IMR-90 (cell line): ENCODE results near the gene ZNF778. TPM values are rescaled to one million over a fixed set of nuclear protein-coding genes. Genes with fewer than 3 reads are reported as not detected.

ENCODE experiments used
- ATAC-seq: fragments of 200-7000 bp; cut with Tn5 transposase; 2 replicates; pipeline ENCODE4 v1.9.1; 2020; ENCODE audit warnings: low read depth, mild to moderate bottlenecking, moderate library complexity
- BruUV-seq: library from RNA; stranded (reverse); fragments of 400-500 nt; replicated peaks from 2 replicates; lab custom pipeline; 2021; lab: Mats Ljungman, UMichigan
- CTCF ChIA-PET: fragments of 300-600 bp; formaldehyde crosslinking; extraction: SDS; loops from one replicate; lab custom pipeline; 2021; ENCODE audit warnings: antibody characterized with exemption; lab: Yijun Ruan, JAX
- POLR2A ChIA-PET: fragments of 300-600 bp; sonication (Branson Sonifier 250); formaldehyde crosslinking; loops from one replicate; lab custom pipeline; 2022; ENCODE audit warnings: antibody characterized with exemption; ENCODE audit not compliant: unreplicated experiment; lab: Charles Lee
- DNase-seq: peaks from one replicate; pipeline ENCODE4 v3.0.0; 2013
- H2AFZ ChIP-seq: replicated peaks from 2 replicates; pipeline ENCODE3; 2013; ENCODE audit warnings: low read length, mild to moderate bottlenecking; ENCODE audit not compliant: poor library complexity
- H2AK5ac ChIP-seq: 2 replicates; pipeline ENCODE4 v1.6.1; 2013; ENCODE audit warnings: low read depth, low read length, inconsistent platforms
- H2AK9ac ChIP-seq: replicated peaks from 2 replicates; pipeline ENCODE3; 2013; ENCODE audit warnings: mild to moderate bottlenecking, low read depth, low read length, moderate library complexity; ENCODE audit not compliant: poor library complexity
- H2BK120ac ChIP-seq: 2 replicates; pipeline ENCODE4 v1.6.1; 2013; ENCODE audit warnings: low read depth, low read length, inconsistent platforms
- H2BK15ac ChIP-seq: 3 replicates; pipeline ENCODE4 v1.6.1; 2013; ENCODE audit warnings: low read depth, low read length, inconsistent platforms
- H2BK20ac ChIP-seq: 2 replicates; pipeline ENCODE4 v1.6.1; 2013; ENCODE audit warnings: low read depth, mild to moderate bottlenecking, inconsistent platforms, low read length, moderate library complexity
- H2BK5ac ChIP-seq: 2 replicates; pipeline ENCODE4 v1.6.1; 2013; ENCODE audit warnings: mild to moderate bottlenecking, low read depth, low read length, inconsistent platforms; ENCODE audit not compliant: poor library complexity, severe bottlenecking
- H3K14ac ChIP-seq: replicated peaks from 2 replicates; pipeline ENCODE4 v1.6.1; 2013; ENCODE audit warnings: low read depth, low read length, inconsistent platforms
- H3K18ac ChIP-seq: 2 replicates; pipeline ENCODE4 v1.6.1; 2013; ENCODE audit warnings: low read depth, low read length, control low read depth
- H3K23ac ChIP-seq: 2 replicates; pipeline ENCODE4 v1.6.1; 2013; ENCODE audit warnings: low read depth, low read length, inconsistent platforms
- H3K27ac ChIP-seq: 2 replicates; pipeline ENCODE4 v1.5.1; 2013; ENCODE audit warnings: mild to moderate bottlenecking, control low read depth, low read length; ENCODE audit not compliant: insufficient read depth
- H3K27me3 ChIP-seq: 2 replicates; pipeline ENCODE4 v1.6.1; 2013; ENCODE audit warnings: low read length; ENCODE audit not compliant: control insufficient read depth, insufficient read depth
- H3K36me3 ChIP-seq: 2 replicates; pipeline ENCODE4 v1.6.1; 2013; ENCODE audit warnings: low read length, mixed read lengths; ENCODE audit not compliant: control insufficient read depth, insufficient read depth
- H3K4ac ChIP-seq: 2 replicates; pipeline ENCODE4 v1.6.1; 2013; ENCODE audit warnings: low read depth, low read length, inconsistent platforms
- H3K4me1 ChIP-seq: 2 replicates; pipeline ENCODE4 v1.6.1; 2013; ENCODE audit warnings: low read length, mixed read lengths; ENCODE audit not compliant: control insufficient read depth, insufficient read depth
- H3K4me2 ChIP-seq: 2 replicates; pipeline ENCODE4 v1.6.1; 2013; ENCODE audit warnings: low read depth, mild to moderate bottlenecking, control low read depth, low read length, moderate library complexity
- H3K4me3 ChIP-seq: 2 replicates; pipeline ENCODE4 v1.5.1; 2013; ENCODE audit warnings: low read depth, mild to moderate bottlenecking, control low read depth, low read length, moderate library complexity; ENCODE audit not compliant: insufficient read depth
- H3K56ac ChIP-seq: 2 replicates; pipeline ENCODE4 v1.6.1; 2013; ENCODE audit warnings: low read length, inconsistent platforms; ENCODE audit not compliant: insufficient read depth; ENCODE audit errors: extremely low read depth
- H3K79me1 ChIP-seq, 2 experiments: 2 replicates each; pipeline ENCODE4 v1.6.1; 2013; ENCODE audit warnings: low read length in 2 of 2, inconsistent platforms in 1 of 2, low read depth in 1 of 2
- H3K9ac ChIP-seq: 2 replicates; pipeline ENCODE4 v1.6.1; 2013; ENCODE audit warnings: low read depth, low read length, control low read depth
- H3K9me1 ChIP-seq: 2 replicates; pipeline ENCODE4 v1.6.1; 2013; ENCODE audit warnings: low read length, inconsistent platforms; ENCODE audit not compliant: insufficient read depth
- H3K9me3 ChIP-seq: 2 replicates; pipeline ENCODE4 v1.6.1; 2013; ENCODE audit warnings: low read length; ENCODE audit not compliant: control insufficient read depth, insufficient read depth
- H4K20me1 ChIP-seq: 2 replicates; pipeline ENCODE4 v1.6.1; 2013; ENCODE audit warnings: low read length, inconsistent platforms; ENCODE audit not compliant: insufficient read depth
- H4K5ac ChIP-seq: 2 replicates; pipeline ENCODE4 v1.6.1; 2013; ENCODE audit warnings: mild to moderate bottlenecking, low read depth, low read length, control low read depth
- H4K8ac ChIP-seq, 2 experiments: 2 replicates each; pipeline ENCODE4 v1.6.1; 2013; ENCODE audit warnings: low read depth in 2 of 2, low read length in 2 of 2, control low read depth in 1 of 2, inconsistent platforms in 1 of 2
- H4K91ac ChIP-seq: 2 replicates; pipeline ENCODE4 v1.6.1; 2013; ENCODE audit warnings: low read depth, low read length, inconsistent platforms; ENCODE audit not compliant: insufficient read depth
- BHLHE40 ChIP-seq: fragments of 150-350 bp; IDR thresholded peaks from 2 replicates; pipeline ENCODE4 v1.6.1; 2016; ENCODE audit warnings: mild to moderate bottlenecking, low read depth, low read length
- POLR2A ChIP-seq: IDR thresholded peaks from 2 replicates; pipeline ENCODE4 v1.6.1; 2012; ENCODE audit warnings: mild to moderate bottlenecking, low read depth, low read length
- RCOR1 ChIP-seq: IDR thresholded peaks from 2 replicates; pipeline ENCODE4 v1.6.1; 2012; ENCODE audit warnings: mild to moderate bottlenecking, low read length, improper control_type of control experiment; ENCODE audit not compliant: insufficient replicate concordance
- SMC3 ChIP-seq: fragments of 150-350 bp; IDR thresholded peaks from 2 replicates; pipeline ENCODE4 v1.6.1; 2016; ENCODE audit warnings: low read depth, mild to moderate bottlenecking, antibody characterized with exemption, low read length, moderate library complexity
- USF2 ChIP-seq: fragments of 150-350 bp; IDR thresholded peaks from 2 replicates; pipeline ENCODE4 v1.6.1; 2017; ENCODE audit warnings: mild to moderate bottlenecking, antibody characterized with exemption, low read length, low read depth
- WGBS, 2 experiments: methylation state at CpG; one replicate each; pipeline versions ENCODE4 v1.1.5 to v1.1.7; 2013; ENCODE audit warnings: missing lambda C conversion rate in 2 of 2; ENCODE audit not compliant: insufficient read length in 1 of 2; ENCODE audit errors: extremely low coverage in 2 of 2; 5-methylcytosine and 5-hydroxymethylcytosine counted together
- dilution Hi-C: fragments of 300-500 bp; cut with HindIII; formaldehyde crosslinking; loops from one replicate; pipeline ENCODE4 v1.14.3; 2018; ENCODE audit warnings: low sequenced_read_pairs; ENCODE audit not compliant: unreplicated experiment
- in situ Hi-C: fragments of 300-500 bp; cut with MboI; formaldehyde crosslinking; loops from 3 replicates; pipeline ENCODE4 v1.14.3; 2019; ENCODE audit warnings: low sequenced_read_pairs, inconsistent platforms, mixed read lengths
- intact Hi-C: fragments of 100-400 bp; cut with micrococcal nuclease; formaldehyde crosslinking; loops from 2 replicates; pipeline ENCODE4 v1.10.0; 2022
- polyA plus RNA-seq, 3 experiments: library from polyadenylated mRNA; depleted of rRNA; stranded (reverse); fragments of >200 nt; gene quantifications; 2 replicates each; pipeline ENCODE4 v1.2.3, GENCODE V29; 2012; ENCODE audit warnings: low replicate concordance in 1 of 3
- total RNA-seq: library from RNA; depleted of rRNA; stranded (reverse); fragments of >200 nt; gene quantifications from 2 replicates; pipeline ENCODE4 v1.2.3, GENCODE V29; 2012

ZNF778 gene
- total and polyA plus RNA-seq, 2 of the 4 experiments (the other 2 are of a cell fraction), result 5.6 to 9.9 TPM

GRCh38 chr16:89281829-89282228, 64.3 kb downstream of the ZNF778 start:
- Histone ChIP-seq H2BK20ac (no peak overlapping the region), H3K4me3 (no peak overlapping the region), H3K18ac (no peak overlapping the region), H3K4ac (no peak overlapping the region), H2AK5ac (no peak overlapping the region), H2BK5ac (no peak overlapping the region), H3K4me2 (no peak overlapping the region), H2AFZ (no peak overlapping the region), H4K8ac (no peak overlapping the region), H3K79me1 (peaks cover 26 to 50% of the 10 kb centered on the region in 2 experiments), H2AK9ac (no peak overlapping the region), H3K4me1 (no peaks in the 10 kb centered on the region), H3K27ac (no peak overlapping the region), H3K9me3 (no peaks in the 10 kb centered on the region), H2BK15ac (no peak overlapping the region), H3K9ac (no peak overlapping the region), H3K27me3 (no peaks in the 10 kb centered on the region), H4K91ac (no peak overlapping the region), H3K56ac (no peak overlapping the region), H3K14ac (no peak overlapping the region), H2BK120ac (no peak overlapping the region), H4K5ac (no peak overlapping the region), H3K36me3 (peaks cover 75% of the 10 kb centered on the region), H3K9me1 (no peaks in the 10 kb centered on the region), H4K20me1 (peaks cover 18% of the 10 kb centered on the region), H3K23ac (no peak overlapping the region)
- dilution Hi-C loops (no loop called here), in situ Hi-C loops (no loop called here), intact Hi-C loops (no loop called here)
- CTCF ChIA-PET, result no interaction called here
- TF ChIP-seq BHLHE40 (no peak), USF2 (no peak), SMC3 (no peak), RCOR1 (no peak), POLR2A (no peak)
- ATAC-seq (no peak), DNase-seq (no peak)
- no TSS peak for BruUV-seq
- POLR2A ChIA-PET, result no interaction called here
- WGBS, 2 experiments, result 98% methylated on average over 13 of the region's 20 CpGs; no CpG with 5 or more reads in 1 of the 2 experiments
